Cardiac muscle cell (in vitro differentiated cells and primary cell): Measurements from ENCODE around the gene TCEAL8. TPM values are rescaled to one million over a fixed set of nuclear protein-coding genes. Genes with fewer than 3 reads are reported as not detected.

ENCODE experiments used
- DNase-seq, 2 donors: peaks; one replicate each; pipeline versions ENCODE4 v3.0.0 to v3.0.0-alpha.2; 2010 to 2017; ENCODE audit warnings: low read depth in 1 of 2, low spot score in 1 of 2
- H3K27ac ChIP-seq: fragments of 200-600 bp; sonication (generic); 2 replicates; pipeline ENCODE4 v1.5.1; 2016
- H3K27me3 ChIP-seq: fragments of 200-600 bp; sonication (generic); 2 replicates; pipeline ENCODE4 v1.6.0; 2016; ENCODE audit warnings: control low read depth
- H3K36me3 ChIP-seq: fragments of 200-600 bp; sonication (generic); 2 replicates; pipeline ENCODE4 v1.5.1; 2016; ENCODE audit warnings: control low read depth
- H3K4me1 ChIP-seq: fragments of 200-600 bp; sonication (generic); 2 replicates; pipeline ENCODE4 v1.8.1; 2017; ENCODE audit warnings: low read depth, mild to moderate bottlenecking, mixed run types
- H3K4me3 ChIP-seq: fragments of 200-600 bp; sonication (generic); 2 replicates; pipeline ENCODE4 v1.5.1; 2016; ENCODE audit warnings: mild to moderate bottlenecking
- H3K9me3 ChIP-seq: fragments of 200-600 bp; sonication (generic); 2 replicates; pipeline ENCODE4 v1.5.1; 2017; ENCODE audit warnings: low read depth, mild to moderate bottlenecking, control low read depth
- polyA plus RNA-seq: library from polyadenylated mRNA; unstranded; fragments of >200 nt; fragmentation: Nextera tagmentation; extraction: Ambion mirVana; gene quantifications from 2 replicates; pipeline ENCODE4 v1.2.1, GENCODE V29; 2016
- total RNA-seq: library from RNA; depleted of rRNA; stranded (reverse); fragments of >200 nt; gene quantifications from 2 replicates; pipeline ENCODE4 v1.2.3, GENCODE V29; 2016
- TF ChIP-seq, protein P1 (sequence below): IDR thresholded peaks from 2 replicates; pipeline ENCODE4 v1.5.1; 2012; ENCODE audit warnings: low read depth, mild to moderate bottlenecking, low read length

TCEAL8 gene
- total and polyA plus RNA-seq, 2 experiments from 2014 or later = 212 to 379 TPM

DNA sequence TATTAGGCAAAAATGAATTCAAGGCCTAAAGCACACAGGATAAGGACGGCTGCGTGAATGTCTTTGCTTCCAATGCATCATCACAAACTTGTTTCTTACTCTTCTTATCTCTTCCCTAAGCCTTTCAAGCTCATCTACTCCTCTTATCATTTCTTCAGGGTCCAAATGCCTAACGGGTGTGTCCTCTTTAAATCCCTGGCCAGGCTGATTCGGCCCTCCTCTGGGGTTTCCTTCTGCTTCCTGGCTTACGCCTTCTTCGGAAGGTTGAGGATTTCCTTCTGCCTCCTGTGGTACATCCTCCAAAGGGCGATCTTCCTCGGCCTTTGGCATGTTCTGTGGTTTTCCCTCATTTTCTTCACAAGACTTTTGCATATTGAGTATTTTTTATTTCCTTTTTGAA is 1.3 kb downstream of the TCEAL8 start:
- peaks cover 4% of the 10 kb centered on the region for H3K4me1 ChIP-seq
- peak in 1 of 2 donors; percentile 23 for DNase-seq
- no peaks in the 10 kb centered on the region for H3K9me3 ChIP-seq
- H3K4me3 ChIP-seq = peak overlapping the region; percentile 85
- H3K27ac ChIP-seq = peak overlapping the region; percentile 95
- TF ChIP-seq, protein P1, sequence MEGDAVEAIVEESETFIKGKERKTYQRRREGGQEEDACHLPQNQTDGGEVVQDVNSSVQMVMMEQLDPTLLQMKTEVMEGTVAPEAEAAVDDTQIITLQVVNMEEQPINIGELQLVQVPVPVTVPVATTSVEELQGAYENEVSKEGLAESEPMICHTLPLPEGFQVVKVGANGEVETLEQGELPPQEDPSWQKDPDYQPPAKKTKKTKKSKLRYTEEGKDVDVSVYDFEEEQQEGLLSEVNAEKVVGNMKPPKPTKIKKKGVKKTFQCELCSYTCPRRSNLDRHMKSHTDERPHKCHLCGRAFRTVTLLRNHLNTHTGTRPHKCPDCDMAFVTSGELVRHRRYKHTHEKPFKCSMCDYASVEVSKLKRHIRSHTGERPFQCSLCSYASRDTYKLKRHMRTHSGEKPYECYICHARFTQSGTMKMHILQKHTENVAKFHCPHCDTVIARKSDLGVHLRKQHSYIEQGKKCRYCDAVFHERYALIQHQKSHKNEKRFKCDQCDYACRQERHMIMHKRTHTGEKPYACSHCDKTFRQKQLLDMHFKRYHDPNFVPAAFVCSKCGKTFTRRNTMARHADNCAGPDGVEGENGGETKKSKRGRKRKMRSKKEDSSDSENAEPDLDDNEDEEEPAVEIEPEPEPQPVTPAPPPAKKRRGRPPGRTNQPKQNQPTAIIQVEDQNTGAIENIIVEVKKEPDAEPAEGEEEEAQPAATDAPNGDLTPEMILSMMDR = no peak
- H3K36me3 ChIP-seq = peaks cover 6% of the 10 kb centered on the region
- H3K27me3 ChIP-seq = no peaks in the 10 kb centered on the region

GRCh38 chrX:103250977-103251376 is 4.0 kb downstream of the TCEAL8 start:
- DNase-seq = no peak
- H3K4me1 ChIP-seq = peaks cover 6% of the 10 kb centered on the region
- no peaks in the 10 kb centered on the region for H3K27me3 ChIP-seq
- no peak overlapping the region for H3K4me3 ChIP-seq
- H3K9me3 ChIP-seq = no peaks in the 10 kb centered on the region
- H3K27ac ChIP-seq = no peak overlapping the region
- TF ChIP-seq, protein P1 = no peak
- H3K36me3 ChIP-seq = peaks cover 6% of the 10 kb centered on the region

- DNase-seq = no peak
- H3K4me1 ChIP-seq = peaks cover 6% of the 10 kb centered on the region
- no peaks in the 10 kb centered on the region for H3K9me3 ChIP-seq
- H3K27ac ChIP-seq = no peak overlapping the region
- H3K27me3 ChIP-seq = no peaks in the 10 kb centered on the region
- no peak overlapping the region for H3K4me3 ChIP-seq
- H3K36me3 ChIP-seq = peaks cover 6% of the 10 kb centered on the region
- TF ChIP-seq, protein P1 = no peak
These were observed 5.2 kb downstream of the TCEAL8 start for GRCh38 chrX:103249805-103250204.

GRCh38 chrX:103248553-103248952 is 6.4 kb downstream of the TCEAL8 start:
- H3K27ac ChIP-seq = no peak overlapping the region
- H3K9me3 ChIP-seq = no peaks in the 10 kb centered on the region
- peaks cover 6% of the 10 kb centered on the region for H3K36me3 ChIP-seq
- no peaks in the 10 kb centered on the region for H3K27me3 ChIP-seq
- peaks cover 6% of the 10 kb centered on the region for H3K4me1 ChIP-seq
- peak; percentile 22 to 38 for DNase-seq
- H3K4me3 ChIP-seq = no peak overlapping the region
- TF ChIP-seq, protein P1 = peak; percentile 41

GRCh38 chrX:103240155-103240554 is 14.8 kb downstream of the TCEAL8 start:
- Histone ChIP-seq H3K36me3 (no peaks in the 10 kb centered on the region), H3K27me3 (no peaks in the 10 kb centered on the region), H3K4me1 (no peaks in the 10 kb centered on the region)

More at GRCh38 chrX:103240155-103240554, 14.8 kb downstream of the TCEAL8 start:
- no peak overlapping the region for H3K27ac ChIP-seq
- H3K9me3 ChIP-seq = no peaks in the 10 kb centered on the region
- DNase-seq = no peak
- TF ChIP-seq, protein P1 = no peak
- no peak overlapping the region for H3K4me3 ChIP-seq
